Posterior cingulate gyrus (tissue), 11 donors: Measurements from ENCODE around the gene FITM2.
"Not testable (repeated sequence)": the region's sequence is repeated elsewhere in the genome, so short reads cannot be mapped to it uniquely, and the experiment has no call there.

ENCODE experiments used
- DNase-seq, 10 donors: peaks; one replicate each; pipeline versions ENCODE4 v3.0.0 to v3.0.0-alpha.2; 2020 to 2021; ENCODE audit warnings: mixed read lengths in 3 of 10
- intact Hi-C: fragments of 100-400 bp; cut with DNase I; formaldehyde crosslinking; loops from one replicate; pipeline ENCODE4 v1.15.1; 2023

FITM2 gene

GRCh38 chr20:44334709-44335108, 23.7 kb upstream of the FITM2 start:
- no peak for DNase-seq
- intact Hi-C loops = no loop called here

DNA sequence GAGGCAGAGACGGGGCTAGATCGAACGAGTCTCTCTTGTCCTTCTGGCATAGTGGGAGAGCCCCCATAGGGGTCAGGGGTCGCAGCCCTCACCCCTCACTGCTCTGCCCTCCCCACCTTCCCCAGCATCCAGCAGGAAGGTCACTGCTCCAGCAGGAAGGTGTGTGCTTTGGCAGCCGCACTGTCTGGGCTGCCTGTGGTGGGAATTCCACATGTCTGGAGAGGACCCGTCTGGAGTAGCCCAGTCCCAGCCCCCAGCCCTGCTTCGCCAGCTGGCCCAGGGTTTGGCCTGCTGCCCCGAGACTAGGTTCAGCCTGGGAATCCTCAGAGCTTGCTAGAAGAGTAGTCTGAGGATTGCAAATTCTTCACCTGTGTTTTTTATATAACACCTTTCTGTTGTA, 23.3 kb upstream of the FITM2 start:
- peak in 1 of 10 donors; percentile 61 for DNase-seq
- intact Hi-C loops = no loop called here

DNA sequence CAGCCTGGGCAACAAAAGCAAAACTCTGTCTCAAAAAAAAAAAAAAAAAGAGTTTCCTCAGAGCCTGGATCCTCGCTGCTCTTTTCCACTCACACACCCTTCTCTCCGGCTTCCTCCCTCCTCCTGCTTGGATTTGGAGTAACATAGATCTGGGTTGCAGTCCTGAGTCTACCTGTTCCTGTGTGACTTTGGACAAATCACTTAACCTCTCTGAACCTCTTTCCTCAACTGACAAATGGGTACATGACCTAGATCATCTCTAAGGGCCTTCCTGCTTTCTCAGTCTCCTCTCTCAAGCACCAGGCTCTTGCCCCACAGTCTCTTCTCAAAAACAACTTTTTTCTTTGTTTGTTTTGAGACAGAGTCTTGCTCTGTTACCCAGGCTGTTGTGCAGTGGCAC, 20.2 kb upstream of the FITM2 start:
- intact Hi-C loops = no loop called here
- DNase-seq = no peak

DNA sequence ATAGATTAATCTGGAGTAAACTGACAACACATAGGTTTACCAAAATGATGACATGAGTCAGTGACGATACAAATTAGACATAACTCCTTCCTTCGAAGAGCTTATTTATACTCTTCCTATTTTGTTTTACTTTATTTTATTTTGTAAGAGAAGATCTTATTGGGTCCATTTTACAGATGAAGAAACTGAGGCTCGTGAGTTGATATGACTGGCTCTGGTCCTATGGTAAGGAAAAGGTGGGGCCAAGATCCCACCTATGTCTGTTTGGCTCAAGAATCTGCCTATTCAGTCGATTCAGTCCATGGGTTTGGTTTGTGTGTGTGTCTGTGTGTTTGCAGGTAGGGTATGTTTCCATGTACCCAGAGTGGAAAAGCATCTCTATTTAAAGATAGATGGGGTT, 17.4 kb upstream of the FITM2 start:
- no peak for DNase-seq
- intact Hi-C loops = no loop called here

DNA sequence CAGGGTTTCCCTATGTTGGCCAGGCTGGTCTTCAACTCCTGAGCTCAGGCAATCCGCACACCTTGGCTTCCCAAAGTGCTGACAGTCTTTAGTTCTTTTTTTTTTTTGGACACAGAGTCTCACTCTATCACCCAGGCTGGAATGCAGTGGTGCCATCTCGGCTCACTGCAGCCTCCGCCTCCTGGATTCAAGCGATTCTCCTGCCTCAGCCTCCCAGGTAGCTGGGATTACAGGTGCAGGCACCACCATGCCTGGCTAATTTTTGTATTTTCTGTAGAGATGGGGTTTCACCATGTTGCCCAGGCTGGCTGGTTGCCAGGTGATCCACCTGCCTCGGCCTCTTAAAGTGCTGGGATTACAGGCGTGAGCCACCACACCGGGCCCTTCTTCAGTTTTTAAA, 16.7 kb upstream of the FITM2 start:
- peak in 1 of 10 donors; percentile 62 for DNase-seq
- intact Hi-C loops = not testable (repeated sequence)

DNA sequence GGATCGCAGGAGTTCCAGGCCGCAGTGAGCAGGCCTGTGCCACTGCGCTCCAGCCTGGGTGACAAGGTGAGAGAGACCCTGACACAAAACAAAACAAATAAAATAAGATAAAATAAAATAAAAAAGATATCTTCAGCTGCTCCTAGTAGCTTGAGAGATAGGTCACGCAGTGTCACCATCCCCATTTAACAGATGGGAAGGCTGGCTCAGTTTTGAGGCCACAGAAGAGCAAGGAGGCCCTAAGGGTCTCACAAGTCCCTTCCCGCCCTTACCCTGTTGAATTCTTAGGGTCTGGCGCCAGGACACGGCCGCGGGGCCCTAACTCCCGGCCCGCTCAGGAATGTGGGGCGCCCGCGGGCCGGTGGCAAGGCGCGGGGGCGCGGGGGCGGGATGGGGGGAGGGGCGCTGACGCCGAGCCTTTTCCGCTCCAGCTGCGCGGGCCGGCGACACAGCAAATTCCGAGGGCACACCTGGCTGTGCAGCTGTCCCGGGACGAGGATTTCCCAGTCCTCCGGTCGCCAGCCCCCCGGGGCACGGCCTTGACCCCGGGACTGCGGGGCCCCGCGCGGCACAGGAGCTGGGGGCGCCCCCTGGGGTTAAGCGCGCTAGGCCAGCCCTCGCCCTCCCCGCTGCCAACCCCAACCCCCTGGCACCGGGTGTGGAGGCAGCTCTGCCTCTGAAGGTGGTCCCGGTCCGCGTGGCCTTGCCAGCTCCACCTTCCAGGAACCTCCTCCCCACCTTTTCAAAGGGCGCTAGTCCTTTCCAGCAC, 15.6 kb upstream of the FITM2 start:
- intact Hi-C loops = no loop called here
- DNase-seq = peak in 1 of 10 donors; percentile 67

DNA sequence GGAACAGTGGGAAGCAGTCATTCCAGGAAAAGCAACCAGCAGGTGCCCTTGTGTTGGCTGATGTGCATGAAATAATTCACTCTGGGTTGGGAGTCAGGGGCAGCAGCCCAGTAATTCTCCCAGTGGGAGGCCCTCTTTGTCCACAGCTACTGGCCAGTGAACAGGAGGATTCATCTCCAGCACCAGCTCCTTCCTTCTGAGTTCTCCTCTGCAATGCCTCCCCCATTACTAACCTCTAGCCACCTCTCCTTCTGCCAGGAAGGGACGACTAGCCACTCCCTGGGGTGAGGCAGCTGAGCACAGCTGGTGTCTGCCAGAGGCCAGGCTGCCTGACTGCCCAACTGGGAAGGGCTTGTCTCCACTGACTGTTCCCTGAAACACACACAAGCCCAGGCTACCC, 13.3 kb upstream of the FITM2 start:
- intact Hi-C loops = no loop called here
- no peak for DNase-seq

- intact Hi-C loops = no loop called here
These were observed 8.9 kb upstream of the FITM2 start for GRCh38 chr20:44319839-44320422.

GRCh38 chr20:44314870-44315269, 3.9 kb upstream of the FITM2 start:
- DNase-seq = no peak
- intact Hi-C loops = no loop called here

More at GRCh38 chr20:44319839-44320422, 8.9 kb upstream of the FITM2 start:
- no peak for DNase-seq

- peak in 1 of 10 donors; percentile 59 for DNase-seq
- intact Hi-C loops = loop anchor here (2.0 kb wide), 1 partner anchor 193 kb away; no protein-coding TSS in a partner anchor
These were observed 989 bp downstream of the FITM2 start for GRCh38 chr20:44309763-44310663.

- DNase-seq = no peak
- intact Hi-C loops = no loop called here
These were observed 4.1 kb downstream of the FITM2 start for GRCh38 chr20:44306927-44307326.

- DNase-seq = no peak
- intact Hi-C loops = no loop called here
These were observed 6.6 kb downstream of the FITM2 start for GRCh38 chr20:44304383-44304782.

GRCh38 chr20:44302736-44303135, 8.3 kb downstream of the FITM2 start:
- DNase-seq = no peak
- intact Hi-C loops = no loop called here

GRCh38 chr20:44302026-44302669, 8.9 kb downstream of the FITM2 start:
- intact Hi-C loops = no loop called here
- DNase-seq = no peak

DNA sequence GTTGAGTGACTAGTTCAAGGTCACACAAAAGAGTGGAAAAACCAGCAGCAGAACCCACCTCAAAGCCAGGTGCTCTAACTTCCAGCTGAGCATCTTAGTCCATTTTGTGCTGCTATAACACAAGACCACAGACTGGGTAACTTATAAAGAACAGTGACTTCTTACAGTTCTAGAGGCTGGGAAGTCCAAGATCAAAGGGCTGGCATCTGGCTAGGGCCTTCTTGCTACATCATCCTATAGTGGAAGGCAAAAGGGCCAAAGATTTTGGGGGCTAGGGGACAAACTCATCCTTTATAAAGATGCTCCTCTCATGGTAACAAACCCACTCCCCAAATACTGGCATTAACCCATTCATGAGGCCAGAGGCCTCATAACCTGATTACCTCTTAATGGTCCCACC, 9.7 kb downstream of the FITM2 start:
- intact Hi-C loops = no loop called here
- no peak for DNase-seq

- intact Hi-C loops, DNase-seq: not testable (repeated sequence)
These were observed 11.9 kb downstream of the FITM2 start for GRCh38 chr20:44299011-44299535.

- intact Hi-C loops = no loop called here
- DNase-seq = no peak
These were observed 13.3 kb downstream of the FITM2 start for GRCh38 chr20:44297721-44298120.

DNA sequence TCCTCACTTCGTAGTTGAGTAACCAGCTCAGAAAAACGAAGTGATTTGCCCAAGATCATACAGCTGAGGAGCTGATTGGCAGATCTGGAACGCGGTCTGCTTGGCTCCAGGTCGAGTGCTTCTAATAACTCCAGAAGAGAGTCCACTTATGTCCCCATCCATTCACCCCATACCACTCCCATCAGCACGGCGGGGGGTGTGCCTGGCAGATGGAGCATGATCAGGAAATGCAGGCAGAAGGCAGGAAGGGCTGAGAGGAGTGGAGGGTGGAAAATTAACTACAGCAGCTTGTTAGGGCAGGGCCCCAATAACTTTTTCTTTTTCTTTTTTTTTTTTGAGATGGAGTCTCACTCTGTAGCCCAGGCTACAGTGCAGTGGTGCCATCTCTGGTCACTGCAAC, 15.0 kb downstream of the FITM2 start:
- no peak for DNase-seq
- intact Hi-C loops = no loop called here

DNA sequence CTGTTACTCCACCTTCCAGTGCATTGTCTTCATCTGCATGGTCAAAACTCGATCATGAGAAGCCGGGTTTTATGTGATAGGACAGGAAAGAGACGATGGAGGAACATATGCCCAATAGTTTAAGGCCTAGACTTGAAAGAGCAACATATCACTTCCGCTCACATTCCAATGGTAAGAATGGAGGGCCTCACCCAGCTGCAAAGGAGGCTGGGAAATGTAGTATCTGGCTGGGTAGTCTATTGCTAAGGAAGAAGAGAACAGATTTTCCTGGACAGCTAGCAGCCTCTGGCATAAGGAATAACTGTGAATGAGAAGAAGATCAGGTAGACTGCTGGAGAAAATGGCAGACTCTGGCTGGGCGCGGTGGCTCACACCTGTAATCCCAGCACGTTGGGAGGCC, 19.2 kb downstream of the FITM2 start:
- intact Hi-C loops = no loop called here
- no peak for DNase-seq

GRCh38 chr20:44288252-44288651, 22.8 kb downstream of the FITM2 start:
- no peak for DNase-seq
- intact Hi-C loops = no loop called here
